HCT116 (cell line): ENCODE data around the gene KRT7. TPM values are rescaled to one million over a fixed set of nuclear protein-coding genes. Genes with fewer than 3 reads are reported as not detected.
A peak's percentile ranks its signal among the peaks of the same experiment; 100 is the strongest.

Experiments used
- ATAC-seq: fragments of 200-7000 bp; cut with Tn5 transposase; 2 replicates; pipeline ENCODE4 v1.9.1; 2020; ENCODE audit warnings: mild to moderate bottlenecking, moderate library complexity
- BruUV-seq: library from RNA; stranded (reverse); fragments of 400-500 nt; replicated peaks from 2 replicates; lab custom pipeline; 2021; lab: Mats Ljungman, UMichigan
- CTCF ChIA-PET: fragments of 300-600 bp; sonication (Branson Sonifier 250); formaldehyde crosslinking; loops from one replicate; lab custom pipeline; 2021; ENCODE audit warnings: antibody characterized with exemption; lab: Charles Lee
- POLR2A ChIA-PET: fragments of 300-600, 350-600 bp; sonication (Branson Sonifier 250); formaldehyde crosslinking; loops from one replicate; lab custom pipeline; 2021; ENCODE audit warnings: antibody characterized with exemption; lab: Charles Lee
- RAD21 ChIA-PET, 2 experiments: fragments of 300-600 bp; sonication (Branson Sonifier 250); formaldehyde crosslinking; loops; one replicate each; lab custom pipeline; 2023; ENCODE audit warnings: low total read pairs in 2 of 2; ENCODE audit not compliant: uncharacterized antibody in 2 of 2, unreplicated experiment in 2 of 2, low non-redundant PET in 1 of 2; lab: Charles Lee
- DNase-seq: peaks from one replicate; pipeline ENCODE4 v3.0.0-alpha.2; 2010; ENCODE audit warnings: low read depth, low spot score
- H2AFZ ChIP-seq: fragments of 200-600 bp; shearing (Covaris generic), sonication (generic); 2 replicates; pipeline ENCODE4 v1.6.1; 2017; ENCODE audit warnings: low read depth, mixed run types, mixed read lengths, antibody characterized with exemption, low read length; ENCODE audit not compliant: poor library complexity, severe bottlenecking
- H3K27ac ChIP-seq: 2 replicates; pipeline ENCODE4 v1.5.1; 2012; ENCODE audit warnings: low read depth, low read length
- H3K27me3 ChIP-seq: fragments of 200-600 bp; sonication (generic); 2 replicates; pipeline ENCODE4 v1.6.1; 2016; ENCODE audit warnings: mixed run types, low read length, mixed read lengths; ENCODE audit not compliant: insufficient read depth
- H3K36me3 ChIP-seq, 2 experiments: fragments of 200-500 bp in 1 of 2; fragments of 200-600 bp in 1 of 2; sonication (Bioruptor generic) in 1 of 2; sonication (generic) in 1 of 2; 2 replicates each; pipeline versions ENCODE4 v1.5.1 to v1.6.1; 2014 to 2016; ENCODE audit warnings: low read length in 2 of 2, inconsistent platforms in 1 of 2, mixed read lengths in 1 of 2, mixed run types in 1 of 2; ENCODE audit not compliant: insufficient read depth in 2 of 2, control insufficient read depth in 1 of 2
- H3K4me1 ChIP-seq, 2 experiments: fragments of 200-600 bp in 1 of 2; sonication (generic) in 1 of 2; 2 replicates each; pipeline versions ENCODE4 v1.5.1 to v1.6.1; 2012 to 2017; ENCODE audit warnings: low read length in 2 of 2, inconsistent platforms in 1 of 2, mild to moderate bottlenecking in 1 of 2, mixed read lengths in 1 of 2, mixed run types in 1 of 2, moderate library complexity in 1 of 2; ENCODE audit not compliant: insufficient read depth in 2 of 2, control insufficient read depth in 1 of 2
- H3K4me2 ChIP-seq: fragments of 200-600 bp; sonication (generic); 2 replicates; pipeline ENCODE4 v1.6.1; 2017; ENCODE audit warnings: mixed run types, low read length, mixed read lengths
- H3K4me3 ChIP-seq, 2 experiments: fragments of 200-600 bp in 1 of 2; sonication (generic) in 1 of 2; replicated peaks in 1 of 2; 2 replicates each; pipeline ENCODE4 v1.5.1; 2011 to 2016; ENCODE audit warnings: low read length in 2 of 2, control low read depth in 1 of 2, low read depth in 1 of 2, mild to moderate bottlenecking in 1 of 2, mixed read lengths in 1 of 2, mixed run types in 1 of 2
- H3K79me2 ChIP-seq: fragments of 200-600 bp; sonication (generic); 2 replicates; pipeline ENCODE4 v1.6.1; 2017; ENCODE audit warnings: mild to moderate bottlenecking, mixed run types, low read length, moderate library complexity, mixed read lengths; ENCODE audit not compliant: insufficient read depth
- H3K9ac ChIP-seq: fragments of 200-600 bp; sonication (generic); 2 replicates; pipeline ENCODE4 v1.6.1; 2016; ENCODE audit warnings: low read length, mixed read lengths
- H3K9me2 ChIP-seq: fragments of 200-600 bp; sonication (generic), shearing (Covaris generic); 2 replicates; pipeline ENCODE4 v1.6.1; 2017; ENCODE audit warnings: mixed run types, mild to moderate bottlenecking, moderate library complexity; ENCODE audit not compliant: insufficient read depth
- H3K9me3 ChIP-seq, 2 experiments: fragments of 200-500 bp in 1 of 2; fragments of 200-600 bp in 1 of 2; sonication (Bioruptor generic) in 1 of 2; sonication (generic) in 1 of 2; 2 replicates each; pipeline ENCODE4 v1.6.1; 2014 to 2017; ENCODE audit warnings: low read length in 2 of 2, mixed read lengths in 2 of 2, inconsistent platforms in 1 of 2, low read depth in 1 of 2, mild to moderate bottlenecking in 1 of 2, mixed run types in 1 of 2, moderate library complexity in 1 of 2; ENCODE audit not compliant: control insufficient read depth in 1 of 2, insufficient read depth in 1 of 2
- H4K20me1 ChIP-seq: fragments of 200-600 bp; sonication (generic), shearing (Covaris generic); 2 replicates; pipeline ENCODE4 v1.6.1; 2017; ENCODE audit warnings: mixed run types, mild to moderate bottlenecking, moderate library complexity; ENCODE audit not compliant: insufficient read depth
- CEBPB ChIP-seq: IDR thresholded peaks from 2 replicates; pipeline ENCODE4 v1.6.1; 2012; ENCODE audit warnings: low read depth
- CTCF ChIP-seq, 3 experiments: fragments of 200-600 bp in 1 of 3; sonication (generic) in 1 of 3; IDR thresholded peaks in 2 of 3; conservative IDR thresholded peaks in 1 of 3; 2 replicates each; pipeline ENCODE4 v1.5.1; 2012 to 2017; ENCODE audit warnings: low read depth in 2 of 3, low read length in 2 of 3, antibody characterized with exemption in 1 of 3, borderline replicate concordance in 1 of 3, control low read depth in 1 of 3, mild to moderate bottlenecking in 1 of 3, mixed read lengths in 1 of 3, mixed run types in 1 of 3, moderate library complexity in 1 of 3; ENCODE audit not compliant: insufficient read depth in 1 of 3
- EGR1 ChIP-seq: IDR thresholded peaks from 2 replicates; pipeline ENCODE4 v1.6.1; 2012; ENCODE audit warnings: low read depth
- EZH2 ChIP-seq: fragments of 200-600 bp; sonication (generic); IDR thresholded peaks from 2 replicates; pipeline ENCODE4 v1.6.1; 2017; ENCODE audit warnings: antibody characterized with exemption, mixed run types
- JUND ChIP-seq: IDR thresholded peaks from 2 replicates; pipeline ENCODE4 v1.6.1; 2012
- MAX ChIP-seq: IDR thresholded peaks from 2 replicates; pipeline ENCODE4 v1.6.1; 2012
- POLR2AphosphoS5 ChIP-seq: IDR thresholded peaks from 2 replicates; pipeline ENCODE4 v1.6.1; 2011; ENCODE audit warnings: mild to moderate bottlenecking, low read depth, low read length, moderate library complexity
- RAD21 ChIP-seq: IDR thresholded peaks from 2 replicates; pipeline ENCODE4 v1.6.1; 2012; ENCODE audit warnings: low read depth, mild to moderate bottlenecking
- REST ChIP-seq: IDR thresholded peaks from 2 replicates; pipeline ENCODE4 v1.6.1; 2012; ENCODE audit warnings: low read depth
- SP1 ChIP-seq: IDR thresholded peaks from 2 replicates; pipeline ENCODE4 v1.6.1; 2012; ENCODE audit warnings: low read depth
- ZFX ChIP-seq: fragments of 450-650 bp; IDR thresholded peaks from 2 replicates; pipeline ENCODE4 v1.6.1; 2017
- intact Hi-C: fragments of 100-400 bp; cut with micrococcal nuclease; formaldehyde crosslinking; loops from 2 replicates; pipeline ENCODE4 v1.10.0; 2022
- total RNA-seq: library from RNA; stranded (reverse); gene quantifications from one replicate; pipeline ENCODE4 v1.2.1, GENCODE V29; 2021; ENCODE audit not compliant: unreplicated experiment

The KRT7 gene
- total RNA-seq, 1 experiment from 2014 or later: 72.6 TPM

- Histone ChIP-seq H3K4me1 (peaks cover 63 to 99% of the 10 kb centered on the region in 2 experiments), H3K4me2 (peak overlapping the region; percentile 78), H3K9me2 (no peaks in the 10 kb centered on the region), H3K36me3 (no peaks in the 10 kb centered on the region), H3K9me3 (no peaks in the 10 kb centered on the region), H3K27ac (no peak overlapping the region), H3K79me2 (no peaks in the 10 kb centered on the region), H3K27me3 (no peaks in the 10 kb centered on the region; the same call in 1 of the 2 replicates), H2AFZ (no peak overlapping the region), H4K20me1 (no peaks in the 10 kb centered on the region), H3K9ac (peak overlapping the region; percentile 68; the same call in 1 of the 2 replicates), H3K4me3 (no peak overlapping the region)
- ChIA-PET CTCF (interaction anchor here (0.6 to 0.9 kb wide), 2 partner anchors 10 to 90 kb away, joined by 3 read pairs; no protein-coding TSS in a partner anchor), POLR2A (interaction anchor here (1.0 to 3.8 kb wide), 3 partner anchors 12 to 91 kb away, joined by 3 to 32 read pairs (median 3); no protein-coding TSS in a partner anchor), RAD21 (no interaction called here)
- ATAC-seq: no peak
- intact Hi-C loops: no loop called here
- BruUV-seq: no TSS peak
- TF ChIP-seq REST (no peak), JUND (no peak), MAX (no peak), RAD21 (no peak), CTCF (IDR thresholded peaks at IDR 0.05 in 2 of 3, conservative IDR thresholded peaks at IDR 0.05 in 1 of 3; ENCODE audit: borderline replicate concordance in 1 of 3, insufficient read depth in 1 of 3, low read depth in 2 of 3, low read length in 2 of 3) (no peak), ZFX (no peak), POLR2AphosphoS5 (no peak), SP1 (no peak), EGR1 (no peak), EZH2 (no peak), CEBPB (no peak)
- no peak for DNase-seq
Measured at GRCh38 chr12:52189376-52190174, 43.5 kb upstream of the KRT7 start.
